Dedifferentiated amniotic fluid mesenchymal stem cell (primary cell): ENCODE results near the gene CIAO2B.

Experiments
- DNase-seq: peaks from one replicate; pipeline ENCODE4 v3.0.0-alpha.2; 2016; ENCODE audit errors: extremely low spot score

CIAO2B gene

DNA sequence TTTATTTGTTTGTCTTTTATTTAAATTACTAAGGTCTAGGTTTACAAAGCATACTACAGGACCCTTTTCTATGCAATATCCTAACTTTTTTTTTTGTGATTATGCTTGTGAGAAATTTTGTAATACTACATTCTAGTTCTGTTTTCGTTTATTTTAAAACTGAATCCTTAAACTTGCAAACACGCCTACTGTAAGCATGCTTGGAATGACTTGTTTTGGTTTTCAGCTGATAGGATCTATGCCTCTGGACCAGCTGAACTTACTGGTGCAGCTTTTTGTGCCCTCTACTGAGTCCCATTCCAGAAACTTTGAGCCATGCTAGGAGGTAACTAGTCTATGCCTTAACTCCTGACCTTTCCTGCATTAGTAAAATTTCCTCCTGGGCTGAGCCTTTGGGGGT lies 47.9 kb downstream of the CIAO2B start:
- DNase-seq: peak; percentile 70

DNA sequence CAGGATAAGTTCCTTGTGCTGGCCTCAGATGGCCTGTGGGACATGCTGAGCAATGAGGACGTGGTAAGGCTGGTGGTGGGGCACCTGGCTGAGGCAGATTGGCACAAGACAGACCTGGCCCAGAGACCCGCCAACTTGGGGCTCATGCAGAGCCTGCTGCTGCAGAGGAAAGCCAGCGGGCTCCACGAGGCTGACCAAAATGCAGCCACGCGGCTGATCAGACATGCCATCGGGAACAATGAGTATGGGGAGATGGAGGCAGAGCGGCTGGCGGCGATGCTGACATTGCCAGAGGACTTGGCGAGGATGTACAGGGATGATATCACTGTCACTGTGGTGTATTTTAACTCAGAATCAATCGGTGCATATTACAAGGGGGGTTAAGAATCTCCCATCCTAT lies 48.7 kb downstream of the CIAO2B start:
- DNase-seq: no peak

DNA sequence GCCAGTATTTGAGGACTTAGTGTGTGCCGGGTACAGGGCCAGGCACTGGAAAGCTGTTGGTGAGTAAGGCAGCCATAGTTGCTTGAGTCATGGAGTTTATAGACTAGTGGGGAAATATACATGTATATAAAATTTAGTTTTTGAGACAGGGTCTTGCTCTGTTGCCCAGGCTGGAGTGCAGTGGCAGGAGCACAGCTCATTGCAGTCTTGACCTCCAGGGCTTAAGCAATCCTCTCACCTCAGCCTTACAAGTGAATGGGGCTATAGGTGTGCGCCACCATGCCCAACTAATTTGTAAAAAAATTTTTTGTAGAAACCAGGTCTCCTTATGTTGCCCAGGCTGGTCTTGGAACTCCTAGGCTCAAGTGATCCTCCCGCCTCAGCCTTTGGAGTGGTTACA lies 51.5 kb downstream of the CIAO2B start:
- DNase-seq: no peak
